DMS79 (cell line): Measurements from ENCODE around the gene ARVCF.

Experiments
- DNase-seq: peaks from one replicate; lab custom pipeline; 2025; lab: John Stamatoyannopoulos, UW

ARVCF gene

GRCh38 chr22:19998991-19999820, 17.4 kb downstream of the ARVCF start:
- no peak for DNase-seq

GRCh38 chr22:19998232-19998951, 18.2 kb downstream of the ARVCF start:
- no peak for DNase-seq

- DNase-seq, result no peak
These were observed 18.9 kb downstream of the ARVCF start for GRCh38 chr22:19997561-19998231.

- no peak for DNase-seq
These were observed 19.8 kb downstream of the ARVCF start for GRCh38 chr22:19996694-19997384.

- DNase-seq, result no peak
These were observed 20.8 kb downstream of the ARVCF start for GRCh38 chr22:19995611-19996339.

- DNase-seq, result no peak
These were observed 21.6 kb downstream of the ARVCF start for GRCh38 chr22:19994851-19995610.

- DNase-seq, result no peak
These were observed 22.7 kb downstream of the ARVCF start for GRCh38 chr22:19993926-19994325.

- no peak for DNase-seq
These were observed 23.7 kb downstream of the ARVCF start for GRCh38 chr22:19992921-19993355.

- DNase-seq, result no peak
These were observed 24.1 kb downstream of the ARVCF start for GRCh38 chr22:19992481-19992911.

- no peak for DNase-seq
These were observed 24.8 kb downstream of the ARVCF start for GRCh38 chr22:19991645-19992451.

GRCh38 chr22:19991395-19991644, 25.3 kb downstream of the ARVCF start:
- no peak for DNase-seq

- DNase-seq, result no peak
These were observed 25.8 kb downstream of the ARVCF start for GRCh38 chr22:19990609-19991394.

GRCh38 chr22:19990188-19990587, 26.4 kb downstream of the ARVCF start:
- DNase-seq, result no peak

- no peak for DNase-seq
These were observed 26.9 kb downstream of the ARVCF start for GRCh38 chr22:19989725-19990067.

GRCh38 chr22:19988965-19989724, 27.5 kb downstream of the ARVCF start:
- no peak for DNase-seq

GRCh38 chr22:19988331-19988808, 28.3 kb downstream of the ARVCF start:
- no peak for DNase-seq

GRCh38 chr22:19987394-19988306, 29.0 kb downstream of the ARVCF start:
- no peak for DNase-seq
